Thymus (tissue), 11 donors: ENCODE measurements around the gene NECAB2. TPM values are rescaled to one million over a fixed set of nuclear protein-coding genes. Genes with fewer than 3 reads are reported as not detected.

Experiments used
- DNase-seq, 9 donors: peaks; one replicate each; pipeline ENCODE4 v3.0.0-alpha.2; 2013; ENCODE audit warnings: low spot score in 9 of 9, low read depth in 6 of 9, missing footprints in 1 of 9
- H3K27ac ChIP-seq, 2 donors: one replicate each; pipeline ENCODE4 v1.5.1; 2013; ENCODE audit warnings: control low read depth in 1 of 2, low read depth in 1 of 2, low read length in 1 of 2, mild to moderate bottlenecking in 1 of 2, moderate library complexity in 1 of 2
- H3K27me3 ChIP-seq, 2 donors: one replicate each; pipeline ENCODE4 v1.5.1; 2013; ENCODE audit warnings: low read length in 1 of 2; ENCODE audit not compliant: control insufficient read depth in 2 of 2, insufficient read depth in 1 of 2
- H3K36me3 ChIP-seq, 2 donors: one replicate each; pipeline ENCODE4 v1.5.1; 2013; ENCODE audit warnings: low read length in 1 of 2, mild to moderate bottlenecking in 1 of 2, moderate library complexity in 1 of 2; ENCODE audit not compliant: control insufficient read depth in 2 of 2, insufficient read depth in 2 of 2
- H3K4me1 ChIP-seq, 2 donors: one replicate each; pipeline ENCODE4 v1.5.1; 2013; ENCODE audit warnings: low read length in 2 of 2; ENCODE audit not compliant: control insufficient read depth in 2 of 2, insufficient read depth in 2 of 2
- H3K4me3 ChIP-seq, 2 donors: one replicate each; pipeline ENCODE4 v1.5.1; 2013; ENCODE audit warnings: low read length in 2 of 2, control low read depth in 1 of 2, mild to moderate bottlenecking in 1 of 2
- H3K9me3 ChIP-seq, 2 donors: one replicate each; pipeline ENCODE4 v1.5.1; 2013; ENCODE audit warnings: low read length in 1 of 2, mild to moderate bottlenecking in 1 of 2; ENCODE audit not compliant: control insufficient read depth in 2 of 2, insufficient read depth in 1 of 2
- WGBS: extraction: QIAGEN DNeasy Blood & Tissue Kit; methylation state at CpG from one replicate; pipeline ENCODE4 v1.1.7; 2013; 5-methylcytosine and 5-hydroxymethylcytosine counted together
- polyA plus RNA-seq: library from polyadenylated mRNA; stranded (reverse); fragments of 200-250 nt; gene quantifications from one replicate; pipeline ENCODE4 v1.2.3, GENCODE V29; 2013
- total RNA-seq: library from RNA; stranded (reverse); fragments of 120-200 nt; gene quantifications from one replicate; pipeline ENCODE4 v1.2.4, GENCODE V29; 2013
- donor health status: healthy.

The NECAB2 gene
- total and polyA plus RNA-seq, 2 donors = 0.19 to 0.75 TPM

GRCh38 chr16:83935005-83935857, 32.8 kb upstream of the NECAB2 start:
- no peaks in the 10 kb centered on the region for H3K9me3 ChIP-seq
- no peak for DNase-seq
- H3K27me3 ChIP-seq = no peaks in the 10 kb centered on the region
- H3K27ac ChIP-seq = no peak overlapping the region
- no peaks in the 10 kb centered on the region for H3K36me3 ChIP-seq
- 96% methylated on average over 30 of the region's 30 CpGs for WGBS
- no peak overlapping the region for H3K4me3 ChIP-seq
- H3K4me1 ChIP-seq = no peaks in the 10 kb centered on the region

GRCh38 chr16:83935858-83936255, 32.2 kb upstream of the NECAB2 start:
- Histone ChIP-seq H3K9me3 (no peaks in the 10 kb centered on the region), H3K4me1 (no peaks in the 10 kb centered on the region), H3K27ac (no peak overlapping the region), H3K27me3 (no peaks in the 10 kb centered on the region), H3K36me3 (no peaks in the 10 kb centered on the region), H3K4me3 (no peak overlapping the region)
- DNase-seq = no peak
- WGBS = 95% methylated on average over 10 of the region's 10 CpGs

- WGBS = 96% methylated on average over 19 of the region's 19 CpGs
- H3K4me1 ChIP-seq = no peaks in the 10 kb centered on the region
- no peak overlapping the region for H3K27ac ChIP-seq
- H3K9me3 ChIP-seq = no peaks in the 10 kb centered on the region
- H3K27me3 ChIP-seq = no peaks in the 10 kb centered on the region
- no peaks in the 10 kb centered on the region for H3K36me3 ChIP-seq
- H3K4me3 ChIP-seq = no peak overlapping the region
- no peak for DNase-seq
Measured at GRCh38 chr16:83936581-83937165, 31.4 kb upstream of the NECAB2 start.

- Histone ChIP-seq H3K9me3 (no peaks in the 10 kb centered on the region), H3K27ac (no peak overlapping the region), H3K27me3 (no peaks in the 10 kb centered on the region), H3K36me3 (no peaks in the 10 kb centered on the region), H3K4me3 (no peak overlapping the region), H3K4me1 (no peaks in the 10 kb centered on the region)
- 98% methylated on average over 2 of the region's 2 CpGs for WGBS
- no peak for DNase-seq
Measured at GRCh38 chr16:83937267-83937666, 30.8 kb upstream of the NECAB2 start.

GRCh38 chr16:83937922-83938885, 29.8 kb upstream of the NECAB2 start:
- no peaks in the 10 kb centered on the region for H3K9me3 ChIP-seq
- no peak overlapping the region for H3K27ac ChIP-seq
- H3K36me3 ChIP-seq = no peaks in the 10 kb centered on the region
- no peak overlapping the region for H3K4me3 ChIP-seq
- H3K27me3 ChIP-seq = no peaks in the 10 kb centered on the region
- no peak for DNase-seq
- WGBS = 96% methylated on average over 18 of the region's 18 CpGs
- no peaks in the 10 kb centered on the region for H3K4me1 ChIP-seq

GRCh38 chr16:83939266-83939855, 28.7 kb upstream of the NECAB2 start:
- Histone ChIP-seq H3K27ac (no peak overlapping the region), H3K36me3 (no peaks in the 10 kb centered on the region), H3K9me3 (no peaks in the 10 kb centered on the region), H3K27me3 (no peaks in the 10 kb centered on the region), H3K4me3 (no peak overlapping the region), H3K4me1 (no peaks in the 10 kb centered on the region)
- no peak for DNase-seq
- 78% methylated on average over 12 of the region's 12 CpGs for WGBS

GRCh38 chr16:83940119-83940518, 27.9 kb upstream of the NECAB2 start:
- Histone ChIP-seq H3K4me1 (no peaks in the 10 kb centered on the region), H3K27me3 (no peaks in the 10 kb centered on the region), H3K9me3 (no peaks in the 10 kb centered on the region), H3K4me3 (no peak overlapping the region), H3K27ac (no peak overlapping the region), H3K36me3 (no peaks in the 10 kb centered on the region)
- WGBS = 88% methylated on average over 12 of the region's 12 CpGs
- DNase-seq = no peak

GRCh38 chr16:83940630-83941378, 27.2 kb upstream of the NECAB2 start:
- 93% methylated on average over 28 of the region's 28 CpGs for WGBS
- Histone ChIP-seq H3K36me3 (no peaks in the 10 kb centered on the region), H3K27me3 (no peaks in the 10 kb centered on the region), H3K4me3 (no peak overlapping the region), H3K4me1 (no peaks in the 10 kb centered on the region), H3K9me3 (no peaks in the 10 kb centered on the region), H3K27ac (no peak overlapping the region)
- DNase-seq = no peak
